HEK293T (cell line): ENCODE measurements around the gene SRRT.
A peak's percentile ranks its signal among the peaks of the same experiment; 100 is the strongest.

Source experiments
- CTCF ChIA-PET: fragments of 350-600 bp; formaldehyde crosslinking; extraction: SDS; loops from one replicate; lab custom pipeline; 2021; ENCODE audit warnings: antibody characterized with exemption, inconsistent platforms; lab: Yijun Ruan, JAX
- POLR2A ChIA-PET: fragments of 350-600 bp; formaldehyde crosslinking; extraction: SDS; loops from one replicate; lab custom pipeline; 2020; ENCODE audit warnings: antibody characterized with exemption, inconsistent platforms; lab: Yijun Ruan, JAX
- DNase-seq: peaks from one replicate; pipeline ENCODE4 v3.0.0; 2012; ENCODE audit warnings: mixed read lengths; ENCODE audit errors: extremely low spot score
- ARNT ChIP-seq: fragments of 450-650 bp; IDR thresholded peaks from 2 replicates; pipeline ENCODE4 v1.6.1; 2017; ENCODE audit warnings: mild to moderate bottlenecking
- BHLHE40 ChIP-seq: fragments of 450-650 bp; IDR thresholded peaks from 2 replicates; pipeline ENCODE4 v1.6.1; 2016; ENCODE audit warnings: mild to moderate bottlenecking, moderate library complexity, borderline replicate concordance
- CTBP1 ChIP-seq: fragments of 450-650 bp; IDR thresholded peaks from 2 replicates; pipeline ENCODE4 v1.6.1; 2016; ENCODE audit warnings: borderline replicate concordance
- ELF4 ChIP-seq: fragments of 450-650 bp; IDR thresholded peaks from 2 replicates; pipeline ENCODE4 v1.6.1; 2017; ENCODE audit warnings: antibody characterized with exemption
- FOXA1 ChIP-seq: fragments of 450-650 bp; IDR thresholded peaks from 2 replicates; pipeline ENCODE4 v1.6.1; 2016; ENCODE audit warnings: mild to moderate bottlenecking
- FOXK2 ChIP-seq: fragments of 450-650 bp; IDR thresholded peaks from 2 replicates; pipeline ENCODE4 v1.6.1; 2016; ENCODE audit warnings: mild to moderate bottlenecking
- FOXM1 ChIP-seq: fragments of 450-650 bp; IDR thresholded peaks from 2 replicates; pipeline ENCODE4 v1.6.1; 2017; ENCODE audit warnings: mild to moderate bottlenecking, borderline replicate concordance
- HDGF ChIP-seq: fragments of 450-650 bp; IDR thresholded peaks from 2 replicates; pipeline ENCODE4 v1.6.1; 2017; ENCODE audit warnings: antibody characterized with exemption, borderline replicate concordance
- L3MBTL2 ChIP-seq: fragments of 450-650 bp; conservative IDR thresholded peaks from 2 replicates; pipeline ENCODE4 v1.6.1; 2016; ENCODE audit warnings: mild to moderate bottlenecking
- LEF1 ChIP-seq: fragments of 450-650 bp; IDR thresholded peaks from 2 replicates; pipeline ENCODE4 v1.6.1; 2017; ENCODE audit warnings: mild to moderate bottlenecking, borderline replicate concordance
- NFRKB ChIP-seq: fragments of 450-650 bp; IDR thresholded peaks from 2 replicates; pipeline ENCODE4 v1.6.1; 2016; ENCODE audit warnings: mild to moderate bottlenecking, moderate library complexity
- SP1 ChIP-seq: fragments of 450-650 bp; IDR thresholded peaks from 2 replicates; pipeline ENCODE4 v1.6.1; 2017
- SUZ12 ChIP-seq: fragments of 450-650 bp; IDR thresholded peaks from 2 replicates; pipeline ENCODE4 v1.6.1; 2016; ENCODE audit warnings: mild to moderate bottlenecking
- TARDBP ChIP-seq: fragments of 450-650 bp; IDR thresholded peaks from 2 replicates; pipeline ENCODE4 v1.6.1; 2016
- ZNF384 ChIP-seq: fragments of 450-650 bp; IDR thresholded peaks from 2 replicates; pipeline ENCODE4 v1.6.1; 2016
- TF ChIP-seq, protein P1 (sequence below): fragments of 450-650 bp; IDR thresholded peaks from 2 replicates; pipeline ENCODE4 v1.6.1; 2016

SRRT gene

DNA sequence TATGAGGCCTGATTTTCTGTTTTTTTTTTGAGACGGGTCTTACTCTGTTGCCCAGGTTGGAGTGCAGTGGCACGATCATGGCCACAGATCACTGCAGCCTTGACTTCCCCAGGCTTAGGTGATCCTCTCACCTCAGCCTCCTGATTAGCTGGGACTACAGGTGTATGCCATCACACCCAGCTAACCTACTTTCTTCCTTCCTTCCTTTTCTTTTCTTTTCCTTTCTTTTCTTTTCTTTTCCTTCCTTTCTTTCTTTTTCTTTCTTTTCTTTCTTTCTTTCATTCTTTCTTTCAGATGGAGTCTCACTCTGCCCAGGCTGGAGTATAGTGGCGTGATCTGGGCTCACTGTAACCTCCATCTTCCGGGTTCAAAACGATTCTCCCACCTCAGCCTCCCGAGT is 3.8 kb downstream of the SRRT start:
- POLR2A ChIA-PET: interaction anchor here (6.2 kb wide), 1 partner anchor 8 kb away, joined by 158 read pairs; the partner anchor contains the start of gene UFSP1
- CTCF ChIA-PET: no interaction called here
- no peak for TF ChIP-seq FOXK2
- TF ChIP-seq FOXA1: no peak
- no peak for TF ChIP-seq BHLHE40
- TF ChIP-seq ELF4: no peak
- TF ChIP-seq TARDBP: no peak
- no peak for TF ChIP-seq HDGF
- no peak for TF ChIP-seq SP1
- TF ChIP-seq ZNF384: no peak
- no peak for TF ChIP-seq FOXM1
- no peak for DNase-seq

DNA sequence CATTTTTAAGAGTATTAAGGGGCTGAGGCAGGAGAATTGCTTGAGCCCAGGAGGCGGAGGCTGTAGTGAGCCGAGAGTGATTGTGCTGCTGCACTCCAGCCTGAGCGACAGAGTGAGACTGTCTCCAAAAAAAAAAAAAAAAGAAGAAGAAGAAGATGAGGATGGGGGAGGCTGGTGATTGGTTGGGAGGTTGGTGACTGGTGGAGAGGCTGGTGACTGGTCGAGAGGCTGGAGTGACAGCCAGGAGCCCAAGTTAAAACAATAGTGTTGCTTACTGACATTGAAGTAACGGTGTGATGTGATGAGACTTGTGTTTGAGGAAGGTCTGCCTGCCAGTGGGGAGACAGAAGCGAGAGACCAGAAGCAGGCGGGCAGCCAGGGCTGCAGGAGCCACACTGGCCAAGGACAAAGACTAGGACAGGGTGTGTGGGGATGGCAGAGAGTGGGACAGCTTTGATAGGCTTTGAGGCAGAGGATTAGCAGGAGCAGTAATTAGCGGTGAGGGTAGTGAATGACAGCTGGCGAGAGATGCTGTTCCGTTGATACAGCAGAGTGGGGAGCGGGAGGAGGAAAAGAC is 4.9 kb downstream of the SRRT start:
- ChIA-PET POLR2A (no interaction called here), CTCF (no interaction called here)
- no peak for TF ChIP-seq CTBP1
- TF ChIP-seq, protein P1, sequence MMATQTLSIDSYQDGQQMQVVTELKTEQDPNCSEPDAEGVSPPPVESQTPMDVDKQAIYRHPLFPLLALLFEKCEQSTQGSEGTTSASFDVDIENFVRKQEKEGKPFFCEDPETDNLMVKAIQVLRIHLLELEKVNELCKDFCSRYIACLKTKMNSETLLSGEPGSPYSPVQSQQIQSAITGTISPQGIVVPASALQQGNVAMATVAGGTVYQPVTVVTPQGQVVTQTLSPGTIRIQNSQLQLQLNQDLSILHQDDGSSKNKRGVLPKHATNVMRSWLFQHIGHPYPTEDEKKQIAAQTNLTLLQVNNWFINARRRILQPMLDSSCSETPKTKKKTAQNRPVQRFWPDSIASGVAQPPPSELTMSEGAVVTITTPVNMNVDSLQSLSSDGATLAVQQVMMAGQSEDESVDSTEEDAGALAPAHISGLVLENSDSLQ: peak; percentile 86
- DNase-seq: no peak

DNA sequence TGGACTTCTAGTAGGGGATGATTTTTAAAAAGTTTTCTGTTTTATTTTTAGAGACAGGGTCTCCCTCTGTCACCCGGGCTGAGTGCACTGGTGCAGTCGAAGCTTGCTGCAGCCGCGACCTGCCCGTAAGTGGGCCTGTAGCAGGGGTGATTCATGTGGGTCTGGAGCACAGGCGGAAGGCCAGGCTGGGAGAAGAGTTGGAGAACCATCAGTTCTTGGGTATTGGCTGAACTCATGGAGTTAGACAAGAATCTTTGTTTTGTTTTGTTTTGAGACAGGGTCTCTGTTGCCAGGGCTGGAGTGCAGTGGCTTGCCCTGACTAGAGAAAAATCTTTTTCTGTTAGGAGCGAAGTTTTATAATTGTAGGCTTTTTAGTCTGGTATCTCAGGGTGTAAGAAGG is 5.7 kb downstream of the SRRT start:
- TF ChIP-seq SP1 (no peak), ELF4 (no peak), FOXK2 (no peak), ZNF384 (no peak)
- ChIA-PET POLR2A (no interaction called here), CTCF (no interaction called here)
- DNase-seq: no peak

DNA sequence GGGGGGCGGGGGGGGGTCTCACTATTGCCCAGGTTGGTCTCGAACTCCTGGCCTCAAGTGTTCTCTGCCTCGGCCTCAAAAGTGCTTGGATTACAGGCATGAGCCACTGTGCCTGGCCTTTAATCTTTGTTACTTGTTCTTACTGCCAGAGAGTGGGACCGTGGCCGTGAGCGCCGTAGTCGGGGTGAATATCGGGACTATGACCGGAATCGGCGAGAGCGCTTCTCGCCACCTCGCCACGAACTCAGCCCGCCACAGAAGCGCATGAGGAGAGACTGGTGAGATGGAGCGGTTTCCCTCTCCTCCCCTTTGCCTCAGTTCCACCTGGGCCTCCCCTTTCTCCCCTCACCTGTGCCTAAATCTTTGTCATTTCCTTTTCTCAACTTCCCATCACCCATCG is 6.2 kb downstream of the SRRT start:
- CTCF ChIA-PET: no interaction called here
- POLR2A ChIA-PET: no interaction called here
- no peak for TF ChIP-seq NFRKB
- no peak for TF ChIP-seq ELF4
- no peak for TF ChIP-seq FOXM1
- no peak for TF ChIP-seq LEF1
- no peak for TF ChIP-seq L3MBTL2
- no peak for TF ChIP-seq CTBP1
- TF ChIP-seq SUZ12: no peak
- no peak for TF ChIP-seq ZNF384
- TF ChIP-seq SP1: no peak
- no peak for TF ChIP-seq ARNT
- no peak for TF ChIP-seq BHLHE40
- TF ChIP-seq FOXA1: no peak
- TF ChIP-seq FOXK2: no peak
- TF ChIP-seq, protein P1: no peak
- TF ChIP-seq TARDBP: no peak
- no peak for TF ChIP-seq HDGF
- DNase-seq: no peak

DNA sequence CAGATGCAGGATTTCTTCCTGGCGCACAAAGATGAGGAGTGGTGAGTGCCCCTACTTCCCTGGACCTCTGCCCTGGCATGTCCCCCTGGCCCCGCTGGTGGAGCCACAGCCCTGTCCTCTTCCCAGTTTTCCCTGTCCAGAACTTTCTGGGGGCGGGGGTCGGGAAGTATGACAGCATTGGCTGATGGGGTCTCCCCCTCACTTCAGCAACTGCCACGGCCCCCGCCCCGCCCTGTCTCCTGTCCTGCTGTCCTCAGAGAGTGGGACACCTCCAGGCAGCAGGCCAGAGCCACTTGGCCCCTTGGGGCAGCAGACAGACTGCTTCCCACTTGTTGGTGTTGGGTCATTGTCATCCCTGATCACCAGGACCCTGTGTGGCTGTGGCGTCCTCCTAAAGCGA is 7.3 kb downstream of the SRRT start:
- ChIA-PET POLR2A (no interaction called here), CTCF (no interaction called here)
- DNase-seq: no peak
- TF ChIP-seq NFRKB: no peak
- TF ChIP-seq, protein P1: no peak
- no peak for TF ChIP-seq CTBP1
- no peak for TF ChIP-seq TARDBP
- TF ChIP-seq HDGF: no peak
- TF ChIP-seq ZNF384: no peak
- no peak for TF ChIP-seq FOXK2
- TF ChIP-seq ARNT: no peak
- TF ChIP-seq BHLHE40: no peak
- no peak for TF ChIP-seq LEF1
- TF ChIP-seq L3MBTL2: no peak
- no peak for TF ChIP-seq FOXM1
- TF ChIP-seq ELF4: no peak
- no peak for TF ChIP-seq SP1
- no peak for TF ChIP-seq FOXA1
- TF ChIP-seq SUZ12: no peak

DNA sequence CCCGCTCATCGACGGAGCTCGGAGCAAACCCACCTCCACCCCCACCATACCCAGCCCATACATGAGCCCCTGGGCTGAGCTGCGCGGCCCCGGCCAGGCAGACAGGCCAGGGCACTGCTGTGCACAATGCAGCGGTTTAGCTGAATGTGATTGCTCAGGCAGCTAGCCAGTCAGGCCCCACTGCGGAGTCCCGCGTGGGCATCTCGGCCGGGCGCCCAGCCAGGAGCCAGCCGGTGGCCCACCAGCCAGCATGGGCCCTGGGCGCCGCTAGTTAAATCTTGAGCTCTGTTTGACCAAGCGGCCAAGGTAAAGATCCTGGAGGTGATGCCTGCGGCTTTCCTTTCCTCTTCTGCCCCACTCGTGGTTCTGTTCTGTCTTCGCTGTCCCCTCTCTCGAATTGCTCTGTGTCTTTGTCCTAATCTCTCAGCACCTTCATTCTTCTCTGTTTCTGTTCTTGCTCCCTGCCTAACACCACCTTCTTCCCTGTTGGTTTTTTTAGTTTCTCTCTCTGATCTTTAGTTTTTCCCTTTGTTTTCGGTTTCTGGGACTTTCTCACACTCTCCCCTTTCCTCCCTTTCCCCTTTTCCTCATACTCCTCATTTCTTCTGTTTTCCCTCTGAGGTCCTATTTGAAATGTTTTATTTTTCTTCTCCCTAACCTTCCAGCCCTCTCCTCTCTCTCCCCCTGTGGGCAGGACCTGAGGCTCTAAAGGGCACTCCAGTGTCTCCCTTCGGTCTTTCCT is 8.1 kb downstream of the SRRT start:
- DNase-seq: no peak
- CTCF ChIA-PET: no interaction called here
- POLR2A ChIA-PET: interaction anchor here (1.1 to 7.4 kb wide), 2 partner anchors 7 to 13 kb away, joined by 3 to 158 read pairs; partner anchors contain the start of gene SRRT

More for the DNA sequence above, 8.1 kb downstream of the SRRT start:
- no peak for TF ChIP-seq LEF1
- TF ChIP-seq L3MBTL2: no peak
- no peak for TF ChIP-seq ELF4
- TF ChIP-seq SUZ12: no peak
- no peak for TF ChIP-seq ARNT
- TF ChIP-seq FOXK2: no peak
- no peak for TF ChIP-seq FOXM1
- no peak for TF ChIP-seq CTBP1
- TF ChIP-seq ZNF384: no peak
- no peak for TF ChIP-seq BHLHE40
- TF ChIP-seq TARDBP: no peak
- no peak for TF ChIP-seq SP1
- TF ChIP-seq, protein P1: no peak
- TF ChIP-seq NFRKB: no peak
